Measurements from ENCODE around the gene COPE.

Gene COPE

GRCh38 chr19:18876865-18877264 is 42.3 kb downstream of the COPE start:
- Histone ChIP-seq H3K9ac (no peak overlapping the region), H3K36me3 (ENCODE audit: control insufficient read depth, insufficient read depth, low read length) (no peaks in the 10 kb centered on the region), H3K79me2 (no peaks in the 10 kb centered on the region), H3K4me2 (ENCODE audit: low read length) (no peak overlapping the region), H3K4me1 (no peaks in the 10 kb centered on the region), H3K9me3 (ENCODE audit: control insufficient read depth, low read length) (no peaks in the 10 kb centered on the region), H3K27ac (no peak overlapping the region), H3K4me3 (ENCODE audit: low read depth, low read length) (no peak overlapping the region), H3K27me3 (ENCODE audit: control insufficient read depth, insufficient read depth, low read length) (no peaks in the 10 kb centered on the region), H2AFZ (no peak overlapping the region)
- TF ChIP-seq, protein P1, sequence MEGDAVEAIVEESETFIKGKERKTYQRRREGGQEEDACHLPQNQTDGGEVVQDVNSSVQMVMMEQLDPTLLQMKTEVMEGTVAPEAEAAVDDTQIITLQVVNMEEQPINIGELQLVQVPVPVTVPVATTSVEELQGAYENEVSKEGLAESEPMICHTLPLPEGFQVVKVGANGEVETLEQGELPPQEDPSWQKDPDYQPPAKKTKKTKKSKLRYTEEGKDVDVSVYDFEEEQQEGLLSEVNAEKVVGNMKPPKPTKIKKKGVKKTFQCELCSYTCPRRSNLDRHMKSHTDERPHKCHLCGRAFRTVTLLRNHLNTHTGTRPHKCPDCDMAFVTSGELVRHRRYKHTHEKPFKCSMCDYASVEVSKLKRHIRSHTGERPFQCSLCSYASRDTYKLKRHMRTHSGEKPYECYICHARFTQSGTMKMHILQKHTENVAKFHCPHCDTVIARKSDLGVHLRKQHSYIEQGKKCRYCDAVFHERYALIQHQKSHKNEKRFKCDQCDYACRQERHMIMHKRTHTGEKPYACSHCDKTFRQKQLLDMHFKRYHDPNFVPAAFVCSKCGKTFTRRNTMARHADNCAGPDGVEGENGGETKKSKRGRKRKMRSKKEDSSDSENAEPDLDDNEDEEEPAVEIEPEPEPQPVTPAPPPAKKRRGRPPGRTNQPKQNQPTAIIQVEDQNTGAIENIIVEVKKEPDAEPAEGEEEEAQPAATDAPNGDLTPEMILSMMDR (IDR thresholded peaks at IDR 0.05), result no peak

- no peak overlapping the region for H2AFZ ChIP-seq
- H3K36me3 ChIP-seq (ENCODE audit: control insufficient read depth, insufficient read depth, low read length), result no peaks in the 10 kb centered on the region
- H3K27me3 ChIP-seq (ENCODE audit: control insufficient read depth, insufficient read depth, low read length), result no peaks in the 10 kb centered on the region
- no peak overlapping the region for H3K9ac ChIP-seq
- no peak overlapping the region for H3K4me2 ChIP-seq (ENCODE audit: low read length)
- no peaks in the 10 kb centered on the region for H3K4me1 ChIP-seq
- no peaks in the 10 kb centered on the region for H3K9me3 ChIP-seq (ENCODE audit: control insufficient read depth, low read length)
- TF ChIP-seq, protein P1 (IDR thresholded peaks at IDR 0.05), result no peak
- no peak overlapping the region for H3K27ac ChIP-seq
- no peak overlapping the region for H3K4me3 ChIP-seq (ENCODE audit: low read depth, low read length)
- H3K79me2 ChIP-seq, result no peaks in the 10 kb centered on the region
Measured at GRCh38 chr19:18875726-18876125, 43.5 kb downstream of the COPE start.

DNA sequence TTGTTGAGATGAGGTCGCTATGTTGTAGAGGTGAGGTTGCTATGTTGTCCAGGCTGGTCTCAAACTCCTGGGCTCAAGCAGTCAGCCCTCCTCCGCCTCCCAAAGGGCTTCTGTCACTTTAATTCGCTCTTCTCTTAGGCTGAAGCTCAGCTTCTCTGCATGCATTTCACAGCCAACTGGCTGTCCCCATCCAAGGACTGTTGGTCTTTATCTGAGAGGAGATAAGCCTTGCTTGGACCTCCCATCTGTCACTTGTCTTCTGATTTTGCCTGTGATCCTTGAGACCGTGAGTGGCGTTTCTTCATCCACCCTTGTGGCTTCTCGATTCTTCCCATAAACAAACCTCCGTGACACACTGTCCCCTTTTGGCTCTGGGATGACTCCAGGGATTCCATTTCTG is 47.6 kb downstream of the COPE start:
- Histone ChIP-seq H3K27ac (no peak overlapping the region), H3K9ac (no peak overlapping the region), H3K27me3 (ENCODE audit: control insufficient read depth, insufficient read depth, low read length) (no peaks in the 10 kb centered on the region), H3K4me3 (ENCODE audit: low read depth, low read length) (no peak overlapping the region), H3K9me3 (ENCODE audit: control insufficient read depth, low read length) (no peaks in the 10 kb centered on the region), H3K4me1 (no peaks in the 10 kb centered on the region), H3K79me2 (peaks cover 2% of the 10 kb centered on the region), H2AFZ (no peak overlapping the region), H3K4me2 (ENCODE audit: low read length) (no peak overlapping the region), H3K36me3 (ENCODE audit: control insufficient read depth, insufficient read depth, low read length) (no peaks in the 10 kb centered on the region)
- TF ChIP-seq, protein P1 (IDR thresholded peaks at IDR 0.05), result no peak

DNA sequence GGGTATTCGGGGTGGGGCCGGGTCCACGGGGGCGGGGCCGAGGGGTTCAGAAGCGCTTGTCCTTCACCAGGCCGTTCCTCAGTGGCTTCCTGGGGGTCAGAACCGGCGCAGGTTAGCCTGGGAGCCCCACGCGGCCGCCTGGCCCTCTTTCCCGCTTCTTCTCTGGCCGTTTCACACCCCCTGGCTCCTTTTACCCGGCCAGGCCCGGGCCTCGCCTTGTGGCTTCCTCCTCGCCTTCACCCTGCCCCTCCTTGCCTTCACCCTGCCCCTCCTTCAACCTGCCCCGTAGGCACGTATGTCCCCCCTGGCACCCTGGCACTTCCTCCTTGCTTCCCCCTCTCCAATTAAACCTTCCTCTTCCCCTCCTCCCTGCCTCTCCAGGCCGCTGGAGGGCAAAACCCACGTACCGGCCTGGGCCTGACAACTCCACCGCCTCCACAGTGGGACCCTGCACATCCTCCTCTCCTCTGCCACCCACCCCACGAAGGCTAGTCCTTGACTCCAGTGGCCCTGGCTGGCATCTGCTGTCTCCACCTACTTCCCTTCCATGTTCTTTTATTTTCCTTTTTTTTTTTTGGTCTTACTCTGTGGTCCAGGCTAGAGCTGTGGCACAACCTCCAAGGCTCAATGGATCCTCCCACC is 48.5 kb downstream of the COPE start:
- Histone ChIP-seq H3K27ac (no peak overlapping the region), H3K9ac (no peak overlapping the region), H3K4me2 (ENCODE audit: low read length) (no peak overlapping the region), H3K27me3 (ENCODE audit: control insufficient read depth, insufficient read depth, low read length) (no peaks in the 10 kb centered on the region), H3K4me3 (ENCODE audit: low read depth, low read length) (no peak overlapping the region), H3K4me1 (no peaks in the 10 kb centered on the region), H2AFZ (no peak overlapping the region), H3K36me3 (ENCODE audit: control insufficient read depth, insufficient read depth, low read length) (no peaks in the 10 kb centered on the region), H3K9me3 (ENCODE audit: control insufficient read depth, low read length) (no peaks in the 10 kb centered on the region), H3K79me2 (peaks cover 2% of the 10 kb centered on the region)
- TF ChIP-seq, protein P1 (IDR thresholded peaks at IDR 0.05), result no peak
